K562 (cell line): Measurements from ENCODE around the gene CDK4.

Experiments used
- SIN3A ChIP-seq, 2 experiments: fragments of 150-350 bp in 1 of 2; IDR thresholded peaks; 2 replicates each; pipeline ENCODE4 v1.6.1; 2011 to 2016; ENCODE audit warnings: borderline replicate concordance in 2 of 2, low read depth in 2 of 2, low read length in 2 of 2, mild to moderate bottlenecking in 2 of 2, moderate library complexity in 2 of 2; ENCODE audit not compliant: control insufficient read depth in 1 of 2
- ZZZ3 ChIP-seq: fragments of 450-650 bp; IDR thresholded peaks from 2 replicates; pipeline ENCODE4 v1.6.1; 2016; ENCODE audit warnings: antibody characterized with exemption, mild to moderate bottlenecking, moderate library complexity
- TF ChIP-seq, protein P1 (sequence below), 2 experiments: fragments of 200-800 bp in 1 of 2; sonication (Bioruptor generic) in 1 of 2; sonication (generic) in 1 of 2; formaldehyde crosslinking in 1 of 2; IDR thresholded peaks in 1 of 2; conservative IDR thresholded peaks in 1 of 2; 2 replicates each; pipeline versions ENCODE4 v1.5.0 to v1.6.1; 2016 to 2020; ENCODE audit warnings: missing compliant biosample characterization in 1 of 2, missing genetic modification characterization in 1 of 2, missing genetic modification reagents in 1 of 2
- TF ChIP-seq, protein P2 (sequence below), 3 experiments: IDR thresholded peaks in 2 of 3; conservative IDR thresholded peaks in 1 of 3; 2 replicates each; pipeline ENCODE4 v1.5.1; 2011 to 2012; ENCODE audit warnings: low read length in 3 of 3, mild to moderate bottlenecking in 3 of 3, control low read depth in 2 of 3, improper control_type of control experiment in 1 of 3, inconsistent platforms in 1 of 3, low read depth in 1 of 3, mixed read lengths in 1 of 3, moderate library complexity in 1 of 3; ENCODE audit not compliant: insufficient read depth in 2 of 3

DNA sequence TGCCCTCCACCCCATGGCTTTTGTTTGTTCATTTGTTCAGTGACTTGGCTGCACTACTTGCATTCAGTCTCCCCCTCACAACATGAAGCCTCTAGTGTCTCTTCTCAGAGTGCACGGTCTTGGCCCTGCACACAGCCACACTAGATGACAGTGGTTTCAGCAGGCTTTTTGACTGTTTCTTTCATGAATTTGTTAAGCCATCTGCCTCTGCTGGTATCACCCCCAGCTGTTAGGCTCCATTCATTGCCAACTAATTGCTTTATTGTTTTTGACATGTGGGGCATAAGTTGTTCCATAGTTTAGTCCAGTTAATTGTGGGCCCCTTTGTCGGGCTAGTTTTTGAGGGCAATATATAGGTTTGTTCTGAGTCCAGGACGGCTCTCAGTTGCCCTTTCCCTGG, 39.4 kb downstream of the CDK4 start:
- TF ChIP-seq, protein P1, sequence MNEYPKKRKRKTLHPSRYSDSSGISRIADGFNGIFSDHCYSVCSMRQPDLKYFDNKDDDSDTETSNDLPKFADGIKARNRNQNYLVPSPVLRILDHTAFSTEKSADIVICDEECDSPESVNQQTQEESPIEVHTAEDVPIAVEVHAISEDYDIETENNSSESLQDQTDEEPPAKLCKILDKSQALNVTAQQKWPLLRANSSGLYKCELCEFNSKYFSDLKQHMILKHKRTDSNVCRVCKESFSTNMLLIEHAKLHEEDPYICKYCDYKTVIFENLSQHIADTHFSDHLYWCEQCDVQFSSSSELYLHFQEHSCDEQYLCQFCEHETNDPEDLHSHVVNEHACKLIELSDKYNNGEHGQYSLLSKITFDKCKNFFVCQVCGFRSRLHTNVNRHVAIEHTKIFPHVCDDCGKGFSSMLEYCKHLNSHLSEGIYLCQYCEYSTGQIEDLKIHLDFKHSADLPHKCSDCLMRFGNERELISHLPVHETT (CRISPR knock-in tag; conservative IDR thresholded peaks at IDR 0.05 in 1 of 2, IDR thresholded peaks at IDR 0.05 in 1 of 2): no peak
- no peak for TF ChIP-seq ZZZ3
- no peak for TF ChIP-seq SIN3A (IDR thresholded peaks at IDR 0.05; ENCODE audit: borderline replicate concordance in 2 of 2, control insufficient read depth in 1 of 2, low read depth in 2 of 2, low read length in 2 of 2)
- TF ChIP-seq, protein P2, sequence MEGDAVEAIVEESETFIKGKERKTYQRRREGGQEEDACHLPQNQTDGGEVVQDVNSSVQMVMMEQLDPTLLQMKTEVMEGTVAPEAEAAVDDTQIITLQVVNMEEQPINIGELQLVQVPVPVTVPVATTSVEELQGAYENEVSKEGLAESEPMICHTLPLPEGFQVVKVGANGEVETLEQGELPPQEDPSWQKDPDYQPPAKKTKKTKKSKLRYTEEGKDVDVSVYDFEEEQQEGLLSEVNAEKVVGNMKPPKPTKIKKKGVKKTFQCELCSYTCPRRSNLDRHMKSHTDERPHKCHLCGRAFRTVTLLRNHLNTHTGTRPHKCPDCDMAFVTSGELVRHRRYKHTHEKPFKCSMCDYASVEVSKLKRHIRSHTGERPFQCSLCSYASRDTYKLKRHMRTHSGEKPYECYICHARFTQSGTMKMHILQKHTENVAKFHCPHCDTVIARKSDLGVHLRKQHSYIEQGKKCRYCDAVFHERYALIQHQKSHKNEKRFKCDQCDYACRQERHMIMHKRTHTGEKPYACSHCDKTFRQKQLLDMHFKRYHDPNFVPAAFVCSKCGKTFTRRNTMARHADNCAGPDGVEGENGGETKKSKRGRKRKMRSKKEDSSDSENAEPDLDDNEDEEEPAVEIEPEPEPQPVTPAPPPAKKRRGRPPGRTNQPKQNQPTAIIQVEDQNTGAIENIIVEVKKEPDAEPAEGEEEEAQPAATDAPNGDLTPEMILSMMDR (IDR thresholded peaks at IDR 0.05 in 2 of 3, conservative IDR thresholded peaks at IDR 0.05 in 1 of 3; ENCODE audit: insufficient read depth in 2 of 3, low read depth in 1 of 3, low read length in 3 of 3): no peak
